GM23338 (cell line): ENCODE data around the gene PRDX3.

Experiments used
- EZH2 ChIP-seq: fragments of 200-600 bp; sonication (generic); IDR thresholded peaks from one replicate; pipeline ENCODE4 v1.8.0; 2017; ENCODE audit warnings: antibody characterized with exemption, mild to moderate bottlenecking, low read depth; ENCODE audit not compliant: unreplicated experiment
- EZH2phosphoT487 ChIP-seq: fragments of 200-600 bp; sonication (generic); IDR thresholded peaks from one replicate; pipeline ENCODE4 v1.8.1; 2018; ENCODE audit warnings: antibody characterized with exemption; ENCODE audit not compliant: unreplicated experiment
- POLR2AphosphoS5 ChIP-seq: IDR thresholded peaks from 2 replicates; pipeline ENCODE4 v1.6.1; 2016; ENCODE audit warnings: antibody characterized with exemption, low read depth
- ZNF114 ChIP-seq: fragments of 250-450 bp; sonication (Bioruptor Pico); IDR thresholded peaks from 2 replicates; pipeline ENCODE4 v1.5.0; 2020; ENCODE audit warnings: mild to moderate bottlenecking, moderate library complexity
- TF ChIP-seq, protein P1 (sequence below): IDR thresholded peaks from one replicate; pipeline ENCODE4 v1.6.1; 2018; ENCODE audit warnings: antibody characterized with exemption; ENCODE audit not compliant: unreplicated experiment
- TF ChIP-seq, protein P2 (sequence below), 2 experiments: fragments of 200-600 bp in 1 of 2; sonication (generic) in 1 of 2; conservative IDR thresholded peaks; 2 replicates each; pipeline versions ENCODE4 v1.5.1 to v1.6.1; 2016 to 2017; ENCODE audit warnings: antibody characterized with exemption in 2 of 2, low read depth in 2 of 2, mild to moderate bottlenecking in 2 of 2, moderate library complexity in 1 of 2
- TF ChIP-seq, protein P3 (sequence below): IDR thresholded peaks from 2 replicates; pipeline ENCODE4 v1.6.1; 2016; ENCODE audit warnings: antibody characterized with exemption

DNA sequence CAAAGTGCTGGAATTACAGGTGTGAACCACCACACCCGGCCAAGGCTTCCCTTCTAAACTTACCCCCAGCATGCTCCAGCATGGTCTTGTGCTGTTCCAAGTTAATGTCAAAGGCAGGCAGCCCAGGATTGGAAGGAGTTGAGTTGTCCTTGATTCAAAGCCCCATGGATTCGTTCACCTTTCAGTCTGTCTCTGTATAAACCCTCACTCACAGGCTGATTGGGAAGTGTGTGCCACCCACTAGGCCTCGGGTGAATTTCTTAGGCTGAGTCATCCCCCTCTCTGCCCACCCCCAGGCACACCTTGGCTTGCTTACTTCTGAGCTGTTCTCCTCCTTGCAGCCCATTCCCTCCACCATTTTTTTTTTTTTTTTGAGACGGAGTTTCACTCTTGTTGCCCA is 13.3 kb upstream of the PRDX3 start:
- TF ChIP-seq, protein P1, sequence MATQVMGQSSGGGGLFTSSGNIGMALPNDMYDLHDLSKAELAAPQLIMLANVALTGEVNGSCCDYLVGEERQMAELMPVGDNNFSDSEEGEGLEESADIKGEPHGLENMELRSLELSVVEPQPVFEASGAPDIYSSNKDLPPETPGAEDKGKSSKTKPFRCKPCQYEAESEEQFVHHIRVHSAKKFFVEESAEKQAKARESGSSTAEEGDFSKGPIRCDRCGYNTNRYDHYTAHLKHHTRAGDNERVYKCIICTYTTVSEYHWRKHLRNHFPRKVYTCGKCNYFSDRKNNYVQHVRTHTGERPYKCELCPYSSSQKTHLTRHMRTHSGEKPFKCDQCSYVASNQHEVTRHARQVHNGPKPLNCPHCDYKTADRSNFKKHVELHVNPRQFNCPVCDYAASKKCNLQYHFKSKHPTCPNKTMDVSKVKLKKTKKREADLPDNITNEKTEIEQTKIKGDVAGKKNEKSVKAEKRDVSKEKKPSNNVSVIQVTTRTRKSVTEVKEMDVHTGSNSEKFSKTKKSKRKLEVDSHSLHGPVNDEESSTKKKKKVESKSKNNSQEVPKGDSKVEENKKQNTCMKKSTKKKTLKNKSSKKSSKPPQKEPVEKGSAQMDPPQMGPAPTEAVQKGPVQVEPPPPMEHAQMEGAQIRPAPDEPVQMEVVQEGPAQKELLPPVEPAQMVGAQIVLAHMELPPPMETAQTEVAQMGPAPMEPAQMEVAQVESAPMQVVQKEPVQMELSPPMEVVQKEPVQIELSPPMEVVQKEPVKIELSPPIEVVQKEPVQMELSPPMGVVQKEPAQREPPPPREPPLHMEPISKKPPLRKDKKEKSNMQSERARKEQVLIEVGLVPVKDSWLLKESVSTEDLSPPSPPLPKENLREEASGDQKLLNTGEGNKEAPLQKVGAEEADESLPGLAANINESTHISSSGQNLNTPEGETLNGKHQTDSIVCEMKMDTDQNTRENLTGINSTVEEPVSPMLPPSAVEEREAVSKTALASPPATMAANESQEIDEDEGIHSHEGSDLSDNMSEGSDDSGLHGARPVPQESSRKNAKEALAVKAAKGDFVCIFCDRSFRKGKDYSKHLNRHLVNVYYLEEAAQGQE: no peak
- no peak for TF ChIP-seq EZH2
- no peak for TF ChIP-seq POLR2AphosphoS5
- TF ChIP-seq, protein P2, sequence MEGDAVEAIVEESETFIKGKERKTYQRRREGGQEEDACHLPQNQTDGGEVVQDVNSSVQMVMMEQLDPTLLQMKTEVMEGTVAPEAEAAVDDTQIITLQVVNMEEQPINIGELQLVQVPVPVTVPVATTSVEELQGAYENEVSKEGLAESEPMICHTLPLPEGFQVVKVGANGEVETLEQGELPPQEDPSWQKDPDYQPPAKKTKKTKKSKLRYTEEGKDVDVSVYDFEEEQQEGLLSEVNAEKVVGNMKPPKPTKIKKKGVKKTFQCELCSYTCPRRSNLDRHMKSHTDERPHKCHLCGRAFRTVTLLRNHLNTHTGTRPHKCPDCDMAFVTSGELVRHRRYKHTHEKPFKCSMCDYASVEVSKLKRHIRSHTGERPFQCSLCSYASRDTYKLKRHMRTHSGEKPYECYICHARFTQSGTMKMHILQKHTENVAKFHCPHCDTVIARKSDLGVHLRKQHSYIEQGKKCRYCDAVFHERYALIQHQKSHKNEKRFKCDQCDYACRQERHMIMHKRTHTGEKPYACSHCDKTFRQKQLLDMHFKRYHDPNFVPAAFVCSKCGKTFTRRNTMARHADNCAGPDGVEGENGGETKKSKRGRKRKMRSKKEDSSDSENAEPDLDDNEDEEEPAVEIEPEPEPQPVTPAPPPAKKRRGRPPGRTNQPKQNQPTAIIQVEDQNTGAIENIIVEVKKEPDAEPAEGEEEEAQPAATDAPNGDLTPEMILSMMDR (conservative IDR thresholded peaks at IDR 0.05; ENCODE audit: low read depth in 2 of 2): no peak
- no peak for TF ChIP-seq EZH2phosphoT487
- TF ChIP-seq, protein P3, sequence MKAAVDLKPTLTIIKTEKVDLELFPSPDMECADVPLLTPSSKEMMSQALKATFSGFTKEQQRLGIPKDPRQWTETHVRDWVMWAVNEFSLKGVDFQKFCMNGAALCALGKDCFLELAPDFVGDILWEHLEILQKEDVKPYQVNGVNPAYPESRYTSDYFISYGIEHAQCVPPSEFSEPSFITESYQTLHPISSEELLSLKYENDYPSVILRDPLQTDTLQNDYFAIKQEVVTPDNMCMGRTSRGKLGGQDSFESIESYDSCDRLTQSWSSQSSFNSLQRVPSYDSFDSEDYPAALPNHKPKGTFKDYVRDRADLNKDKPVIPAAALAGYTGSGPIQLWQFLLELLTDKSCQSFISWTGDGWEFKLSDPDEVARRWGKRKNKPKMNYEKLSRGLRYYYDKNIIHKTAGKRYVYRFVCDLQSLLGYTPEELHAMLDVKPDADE: no peak
- TF ChIP-seq ZNF114: no peak
